IPS-NIHi11 (cell line): ENCODE data around the gene IMPG2.

ENCODE experiments used
- DNase-seq: peaks from one replicate; pipeline ENCODE4 v3.0.0; 2012; ENCODE audit warnings: mixed read lengths, low spot score

The IMPG2 gene

GRCh38 chr3:101240719-101241399, 79.5 kb downstream of the IMPG2 start:
- DNase-seq = no peak

- no peak for DNase-seq
Observed at GRCh38 chr3:101235048-101235447, 85.3 kb downstream of the IMPG2 start.

- DNase-seq = no peak
Observed at GRCh38 chr3:101230618-101231017, 89.8 kb downstream of the IMPG2 start.

DNA sequence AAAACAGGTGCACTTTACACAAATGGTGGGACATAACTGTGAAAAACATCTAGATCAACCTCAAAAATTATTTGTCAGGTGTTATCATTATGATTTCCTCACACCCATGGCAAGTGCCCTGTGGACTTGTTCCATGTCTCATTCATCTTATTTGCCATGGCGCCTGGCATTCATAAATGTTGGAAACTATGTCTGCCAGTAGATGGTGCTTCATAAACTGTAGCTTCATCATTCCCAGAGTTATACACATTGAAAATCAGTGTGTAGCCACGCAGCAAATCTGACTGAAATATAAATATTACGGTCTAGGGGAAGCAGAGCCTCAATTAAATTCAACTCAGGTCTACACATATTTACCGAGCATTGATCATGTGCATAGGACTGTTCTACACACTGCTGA, 90.7 kb downstream of the IMPG2 start:
- DNase-seq = no peak

- no peak for DNase-seq
Observed at GRCh38 chr3:101228441-101228840, 91.9 kb downstream of the IMPG2 start.

DNA sequence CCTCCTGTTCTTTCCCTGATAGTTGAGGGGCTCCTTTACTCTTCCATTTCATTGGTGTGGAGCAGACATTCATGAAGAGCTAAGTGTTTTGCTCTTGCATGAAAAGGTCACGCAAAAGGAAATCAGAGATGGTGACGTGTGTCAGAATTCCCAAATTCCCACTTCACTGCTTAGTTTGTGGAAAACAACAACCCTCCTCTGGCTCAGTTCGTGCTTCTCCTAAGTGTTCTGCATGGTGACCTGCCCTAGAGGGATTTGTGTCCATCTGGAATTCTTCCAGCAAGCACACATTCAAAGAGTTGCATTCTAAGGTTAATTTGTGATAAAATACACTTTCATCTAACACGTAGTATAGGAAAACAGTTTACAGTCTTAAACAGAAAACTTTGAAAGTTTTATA, 95.6 kb downstream of the IMPG2 start:
- no peak for DNase-seq

- DNase-seq = no peak
Observed at GRCh38 chr3:101223016-101223415, 97.4 kb downstream of the IMPG2 start.

DNA sequence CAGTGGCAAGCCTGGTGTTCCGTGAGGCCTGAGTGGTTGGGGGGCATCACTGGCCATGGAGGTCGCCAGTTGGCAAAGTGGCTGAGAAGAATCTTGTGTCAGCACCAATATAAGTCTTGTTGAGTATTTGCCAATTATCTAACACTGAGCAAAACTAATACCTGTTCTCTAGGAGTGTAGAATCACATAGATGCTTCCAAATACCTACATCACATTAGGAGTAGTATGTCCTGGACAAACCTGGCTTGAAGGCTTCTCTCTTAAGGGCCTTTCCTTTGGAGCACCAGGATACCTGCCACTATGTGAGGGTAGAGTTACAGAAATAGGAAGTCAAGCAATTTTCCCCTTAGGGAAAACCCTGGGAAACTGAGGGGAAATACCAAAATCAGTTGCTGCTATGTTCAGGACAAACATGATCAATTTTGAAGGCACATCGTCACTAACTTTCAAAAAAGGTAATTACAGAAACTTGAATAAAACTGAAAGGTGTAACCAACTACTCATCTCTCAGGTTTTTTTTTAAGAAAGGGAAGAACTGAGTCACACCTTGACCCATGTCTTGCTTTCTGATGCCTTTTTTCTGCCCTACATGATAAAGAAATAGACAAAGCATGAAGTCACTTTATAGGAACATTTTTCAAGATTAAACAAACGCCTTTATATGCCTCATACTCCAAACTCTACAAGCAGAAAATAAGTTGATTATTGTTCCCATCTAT, 100.4 kb downstream of the IMPG2 start:
- DNase-seq = no peak

DNA sequence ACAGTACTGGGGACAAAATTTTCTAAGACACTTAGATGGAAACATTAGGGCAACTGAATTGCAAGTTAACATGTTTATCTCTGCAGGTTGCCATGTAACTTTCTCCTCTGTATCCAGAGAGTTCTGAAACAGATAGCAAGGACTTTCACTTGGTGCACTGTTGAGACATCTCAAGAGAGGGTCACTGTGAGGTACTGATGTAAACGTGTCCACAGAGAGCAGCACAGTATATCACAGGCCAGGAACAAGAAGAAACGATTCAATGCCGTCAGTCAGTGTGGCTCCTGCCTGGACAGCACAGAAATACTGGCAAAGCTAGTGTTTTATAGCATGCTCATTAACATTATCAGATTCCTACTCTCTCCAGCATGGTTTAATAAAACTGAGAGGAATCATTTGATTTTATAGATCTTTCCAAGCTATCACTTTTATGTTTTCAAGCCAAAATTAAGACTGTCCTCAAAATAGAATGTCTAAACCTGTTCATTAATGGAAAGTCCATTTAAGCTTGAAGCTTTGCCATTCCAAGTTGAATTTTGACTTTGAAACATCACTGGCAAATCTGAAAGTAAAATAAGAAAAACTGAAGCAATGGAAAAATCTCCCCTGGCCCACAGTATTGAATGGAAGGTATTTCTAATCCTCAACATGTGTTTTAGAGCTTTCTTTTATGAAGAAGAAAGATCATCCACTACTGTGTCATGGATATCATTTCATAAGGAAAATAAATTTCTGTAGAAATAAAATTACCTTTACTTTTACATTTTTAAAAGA, 102.7 kb downstream of the IMPG2 start:
- DNase-seq = no peak

DNA sequence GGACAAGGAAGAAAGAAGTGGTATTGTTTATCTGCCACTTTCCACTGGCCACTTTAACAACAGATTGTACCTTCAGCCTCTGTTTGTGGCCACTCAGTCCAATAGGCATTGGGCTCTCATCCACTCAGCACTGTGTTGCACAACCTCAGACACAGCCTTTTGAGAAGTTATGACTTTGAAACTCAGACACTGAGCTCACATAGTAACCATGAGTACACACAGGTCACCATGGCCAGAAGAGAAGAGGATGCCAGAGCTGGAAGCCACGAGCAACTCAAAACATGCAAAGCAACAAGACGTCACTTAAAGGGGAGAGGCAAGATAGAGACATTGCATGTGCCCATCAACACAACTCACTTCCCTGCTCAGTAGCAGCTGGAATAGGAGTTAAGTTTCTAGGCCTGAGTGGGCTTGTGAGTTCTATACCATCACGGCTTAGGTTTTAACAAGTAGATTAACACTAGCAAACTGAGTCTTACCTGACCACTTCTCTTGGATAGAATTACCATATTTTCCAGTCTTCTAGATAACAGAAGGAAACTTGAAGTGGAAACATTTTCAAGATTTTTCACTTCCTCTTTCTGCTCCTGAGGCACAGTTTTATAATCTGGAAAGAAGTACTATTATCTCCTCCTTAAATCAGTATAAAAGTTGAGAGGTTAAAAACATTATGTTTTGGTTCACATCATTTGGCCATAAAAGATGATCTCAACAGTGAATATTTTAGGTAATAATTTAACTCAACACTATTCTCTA, 103.5 kb downstream of the IMPG2 start:
- no peak for DNase-seq

DNA sequence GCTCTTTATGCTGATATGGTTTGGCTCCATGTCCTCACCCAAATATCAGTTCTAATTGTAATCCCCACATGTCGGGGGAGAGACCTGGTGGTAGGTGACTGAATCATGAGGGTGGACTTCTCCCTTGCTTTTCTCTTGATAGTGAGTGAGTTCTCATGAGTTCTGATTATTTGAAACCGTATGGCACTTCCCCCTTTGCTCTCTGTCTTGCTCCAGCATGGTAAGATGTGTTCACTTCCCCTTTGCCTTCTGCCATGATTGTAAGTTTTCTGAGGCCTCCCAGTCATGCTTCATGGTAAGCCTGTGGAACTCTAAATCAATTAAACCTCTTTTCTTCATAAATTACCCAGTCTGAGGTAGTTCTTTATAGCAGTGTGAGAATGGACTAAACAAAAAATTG, 107.6 kb downstream of the IMPG2 start:
- no peak for DNase-seq

DNA sequence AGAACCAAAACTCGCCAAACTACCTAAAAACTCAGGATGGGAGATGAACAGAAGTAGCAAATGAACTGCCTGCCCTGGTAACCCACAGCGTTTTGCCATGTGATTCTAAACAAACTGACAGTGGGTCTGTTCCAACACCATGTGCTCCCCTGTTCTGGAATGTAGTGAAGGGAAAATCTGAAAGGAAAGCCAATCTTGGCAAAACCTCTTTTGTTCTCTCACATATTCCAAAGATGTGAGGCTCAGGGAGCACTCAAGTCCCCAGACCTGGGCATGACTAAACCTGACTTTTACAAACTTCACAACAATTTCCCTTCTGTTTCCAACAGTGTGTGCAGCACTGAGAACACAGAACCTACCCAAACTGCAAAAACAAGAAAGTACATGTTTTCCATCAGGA, 116.1 kb downstream of the IMPG2 start:
- DNase-seq = no peak

GRCh38 chr3:101203411-101203810, 117.0 kb downstream of the IMPG2 start:
- no peak for DNase-seq

DNA sequence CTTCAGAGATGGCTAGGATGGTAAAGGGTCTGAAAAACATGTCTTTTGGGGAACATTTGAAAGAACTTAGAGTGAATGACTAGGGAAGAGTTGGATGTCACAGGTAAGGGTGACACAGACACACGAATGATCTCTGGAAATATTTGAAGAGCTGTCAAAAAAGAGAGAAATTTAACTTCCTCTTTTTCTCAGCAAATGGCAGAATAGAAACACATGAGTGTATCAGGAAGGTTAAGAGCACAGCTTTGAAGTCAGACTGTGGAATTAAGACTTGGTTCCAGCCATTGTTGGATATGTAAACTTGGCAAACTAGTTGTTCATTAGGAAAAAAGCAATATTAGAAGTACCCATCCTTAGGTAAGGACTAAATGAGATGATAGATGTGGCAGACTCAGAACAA, 117.7 kb downstream of the IMPG2 start:
- no peak for DNase-seq

DNA sequence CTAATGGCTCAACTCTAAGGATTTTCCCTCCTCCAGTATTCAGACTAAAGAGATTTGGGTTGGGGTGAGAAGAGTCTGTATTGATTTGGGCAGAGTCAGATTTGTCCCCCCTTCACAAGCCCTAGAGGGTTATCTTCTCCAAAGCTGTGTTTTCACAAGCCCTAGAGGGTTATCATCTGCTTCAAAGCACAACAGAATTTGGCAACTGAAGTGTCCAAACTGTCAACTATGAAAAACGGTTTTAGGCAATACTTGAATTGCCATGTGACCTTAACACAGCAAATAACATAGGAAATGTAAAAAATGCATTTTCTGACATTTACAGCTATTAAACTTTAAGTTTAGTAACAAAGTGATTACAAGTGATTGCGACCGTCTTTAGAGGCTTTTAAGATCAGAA, 119.9 kb downstream of the IMPG2 start:
- DNase-seq = no peak

DNA sequence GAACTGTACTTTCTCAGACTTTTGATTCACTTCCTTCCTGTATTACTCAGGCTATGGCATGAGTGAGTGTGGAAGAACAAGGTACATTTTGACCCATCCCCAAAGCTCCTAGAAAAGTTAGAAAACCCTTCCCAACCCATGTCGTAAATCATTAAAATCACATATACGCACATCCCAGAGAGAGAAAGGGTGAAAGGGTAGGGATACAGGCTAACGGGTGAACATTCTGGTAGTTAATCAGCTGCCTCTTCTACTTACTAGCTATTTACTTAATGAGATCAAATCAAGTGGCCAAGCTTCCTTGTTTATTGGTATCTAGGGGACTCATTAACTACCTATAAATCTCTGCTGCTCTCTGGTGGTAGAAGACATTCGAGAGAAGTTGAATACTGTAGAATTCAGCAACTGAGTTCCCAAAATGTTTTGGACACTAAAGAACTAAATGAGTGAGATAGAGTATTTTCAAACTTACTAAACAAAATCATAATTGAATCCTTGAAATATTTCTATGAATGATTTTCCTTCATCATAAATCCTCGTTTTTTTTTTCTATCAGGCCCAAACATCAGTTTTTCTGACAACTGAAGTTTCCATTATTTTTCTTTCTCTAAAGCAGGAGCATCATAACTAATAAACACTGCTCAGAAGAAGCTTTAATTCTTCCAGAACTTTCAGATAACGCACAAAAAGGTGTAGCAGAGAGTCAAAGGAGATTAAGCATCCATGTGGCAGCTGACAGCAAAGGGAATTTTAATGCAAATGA, 124.2 kb downstream of the IMPG2 start:
- DNase-seq = peak; percentile 50

- DNase-seq = no peak
Observed at GRCh38 chr3:101194392-101194791, 126.0 kb downstream of the IMPG2 start.

GRCh38 chr3:101193957-101194356, 126.4 kb downstream of the IMPG2 start:
- DNase-seq = no peak

GRCh38 chr3:101189796-101190195, 130.6 kb downstream of the IMPG2 start:
- DNase-seq = no peak

DNA sequence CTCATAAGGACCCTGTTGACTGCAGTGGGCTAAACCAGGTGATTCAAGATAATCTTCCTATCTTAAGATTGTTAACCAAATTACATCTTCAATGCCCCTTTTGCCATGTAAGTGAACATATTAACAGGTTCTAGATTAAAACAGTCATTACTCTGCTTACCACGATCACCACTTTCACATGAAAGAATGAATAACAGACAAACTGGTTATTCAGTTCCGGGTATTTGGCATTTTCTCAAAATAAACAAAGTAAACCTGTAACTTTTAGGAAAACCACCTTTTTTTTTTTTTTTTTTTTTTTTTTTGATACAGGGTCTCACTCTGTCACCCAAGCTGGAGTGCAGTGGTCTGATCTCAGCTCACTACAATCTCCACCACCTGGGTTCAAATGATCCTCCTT, 131.2 kb downstream of the IMPG2 start:
- no peak for DNase-seq

GRCh38 chr3:101185341-101185740, 135.0 kb downstream of the IMPG2 start:
- no peak for DNase-seq

DNA sequence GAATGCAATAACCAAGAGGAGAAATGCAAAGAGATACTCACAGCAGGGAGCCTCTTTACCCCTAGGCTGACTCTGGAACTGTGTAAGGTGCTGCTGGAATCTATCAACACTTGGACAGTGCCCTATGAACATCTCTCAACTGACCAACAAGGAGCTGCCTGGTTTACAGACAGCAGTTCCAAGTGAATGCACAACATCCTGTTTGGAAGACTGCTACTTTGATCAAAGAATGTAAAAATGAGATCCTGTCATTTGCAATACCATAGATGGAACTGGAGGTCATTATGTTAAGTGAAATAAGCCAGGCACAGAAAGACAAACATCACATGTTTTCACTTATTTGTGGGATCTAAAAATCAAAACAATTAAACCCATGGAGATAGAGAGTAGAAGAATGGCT, 136.3 kb downstream of the IMPG2 start:
- no peak for DNase-seq
